K562 (cell line): ENCODE results near the gene CDC20. TPM values are rescaled to one million over a fixed set of nuclear protein-coding genes. Genes with fewer than 3 reads are reported as not detected.

Source experiments
- ATAC-seq: fragments of 200-7000 bp; cut with Tn5 transposase; 3 replicates; pipeline ENCODE4 v1.9.1; 2020; ENCODE audit warnings: moderate library complexity
- BruUV-seq: library from RNA; stranded (reverse); fragments of 400-500 nt; replicated peaks from 2 replicates; lab custom pipeline; 2021; lab: Mats Ljungman, UMichigan
- CTCF ChIA-PET: fragments of 300-600 bp; formaldehyde crosslinking; extraction: SDS; loops from one replicate; lab custom pipeline; 2021; ENCODE audit warnings: low intra/inter-chr PET ratio; lab: Yijun Ruan, JAX
- POLR2A ChIA-PET: fragments of 300-600, 350-650 bp; sonication (Branson Sonifier 250); formaldehyde crosslinking; extraction: SDS; loops from one replicate; lab custom pipeline; 2021; ENCODE audit warnings: antibody characterized with exemption, inconsistent platforms; lab: Yijun Ruan, JAX
- DNase-seq, 4 experiments: peaks; one replicate each; pipeline versions ENCODE4 v3.0.0 to v3.0.0-alpha.2; 2011 to 2018; ENCODE audit warnings: low spot score in 3 of 4, mixed read lengths in 3 of 4; ENCODE audit errors: extremely low read depth in 1 of 4
- FAIRE-seq: peaks from 2 replicates; lab custom pipeline; 2011; peaks lifted over from hg19 to GRCh38; lab: Jason Lieb, UNC
- H2AFZ ChIP-seq: 2 replicates; pipeline ENCODE4 v1.6.0; 2011; ENCODE audit warnings: low read depth, low read length, control low read depth, inconsistent platforms
- H3K27ac ChIP-seq: fragments of 200-600 bp; 3 replicates; pipeline ENCODE4 v1.8.0; 2011; ENCODE audit warnings: low read depth, mild to moderate bottlenecking, control low read depth, inconsistent platforms, low read length, moderate library complexity, mixed read lengths; ENCODE audit errors: extremely low read depth
- H3K27me3 ChIP-seq, 2 experiments: fragments of 300-600 bp in 1 of 2; 2 replicates in 1 of 2; 3 replicates in 1 of 2; pipeline versions ENCODE4 v1.6.0 to v1.8.0; 2011; ENCODE audit warnings: inconsistent platforms in 2 of 2, low read length in 2 of 2, mild to moderate bottlenecking in 1 of 2, mixed read lengths in 1 of 2, moderate library complexity in 1 of 2; ENCODE audit not compliant: control insufficient read depth in 2 of 2, insufficient read depth in 2 of 2
- H3K36me3 ChIP-seq: fragments of 300-600 bp; 3 replicates; pipeline ENCODE4 v1.8.0; 2011; ENCODE audit warnings: mild to moderate bottlenecking, low read length, inconsistent platforms; ENCODE audit not compliant: control insufficient read depth, insufficient read depth
- H3K4me1 ChIP-seq, 2 experiments: fragments of 200-600 bp in 1 of 2; replicated peaks in 1 of 2; 2 replicates in 1 of 2; 3 replicates in 1 of 2; pipeline versions ENCODE4 v1.5.1 to v1.8.0; 2011; ENCODE audit warnings: inconsistent platforms in 2 of 2, low read length in 2 of 2, mild to moderate bottlenecking in 1 of 2, mixed read lengths in 1 of 2, moderate library complexity in 1 of 2; ENCODE audit not compliant: control insufficient read depth in 2 of 2, insufficient read depth in 2 of 2
- H3K4me2 ChIP-seq: 2 replicates; pipeline ENCODE4 v1.6.1; 2011; ENCODE audit warnings: low read length, control low read depth, inconsistent platforms, mixed read lengths; ENCODE audit not compliant: insufficient read depth
- H3K4me3 ChIP-seq: fragments of 200-600 bp; sonication (generic), shearing (Covaris generic); 2 replicates; pipeline ENCODE4 v1.5.1; 2016; ENCODE audit warnings: control low read depth, inconsistent platforms
- H3K79me2 ChIP-seq: fragments of 200-600 bp; 3 replicates; pipeline ENCODE4 v1.8.0; 2011; ENCODE audit warnings: low read length, inconsistent platforms; ENCODE audit not compliant: control insufficient read depth, insufficient read depth
- H3K9ac ChIP-seq, 2 experiments: 2 replicates each; pipeline versions ENCODE4 v1.6.0 to v1.6.1; 2011; ENCODE audit warnings: low read depth in 2 of 2, low read length in 2 of 2, control low read depth in 1 of 2, inconsistent platforms in 1 of 2, mild to moderate bottlenecking in 1 of 2, mixed read lengths in 1 of 2; ENCODE audit not compliant: insufficient read depth in 1 of 2
- H3K9me1 ChIP-seq: one replicate; pipeline ENCODE4 v1.6.0; 2011; ENCODE audit warnings: inconsistent platforms, mild to moderate bottlenecking, low read length, moderate library complexity; ENCODE audit not compliant: control insufficient read depth, insufficient read depth
- H3K9me3 ChIP-seq: replicated peaks from 2 replicates; pipeline ENCODE4 v1.5.1; 2011; ENCODE audit warnings: low read depth, low read length, inconsistent platforms; ENCODE audit not compliant: control insufficient read depth, insufficient read depth
- H4K20me1 ChIP-seq: replicated peaks from 2 replicates; pipeline ENCODE4 v1.6.1; 2011; ENCODE audit warnings: low read length, inconsistent platforms, mixed read lengths; ENCODE audit not compliant: control insufficient read depth, insufficient read depth
- BDP1 ChIP-seq: IDR thresholded peaks from 3 replicates; pipeline ENCODE4 v1.6.1; 2011; ENCODE audit not compliant: insufficient read length, insufficient read depth
- NRF1 ChIP-seq, 2 experiments: fragments of 450-650 bp; IDR thresholded peaks in 1 of 2; conservative IDR thresholded peaks in 1 of 2; 2 replicates each; pipeline ENCODE4 v1.6.1; 2014; ENCODE audit warnings: mild to moderate bottlenecking in 2 of 2
- PBX2 ChIP-seq, 2 experiments: IDR thresholded peaks in 1 of 2; conservative IDR thresholded peaks in 1 of 2; 2 replicates each; pipeline ENCODE4 v1.6.1; 2016; ENCODE audit warnings: low read depth in 2 of 2, mild to moderate bottlenecking in 1 of 2, missing compliant biosample characterization in 1 of 2, missing genetic modification characterization in 1 of 2, moderate library complexity in 1 of 2
- WGBS: fragments of 100-300 bp; shearing (Covaris generic); methylation state at CpG from one replicate; pipeline ENCODE4 v1.1.6; 2016; ENCODE audit warnings: low coverage, mixed read lengths; ENCODE audit not compliant: insufficient coverage; ENCODE audit errors: missing lambda C conversion rate; 5-methylcytosine and 5-hydroxymethylcytosine counted together
- in situ Hi-C: fragments of 300-500 bp; cut with MboI; formaldehyde crosslinking; loops from 4 replicates; pipeline ENCODE4 v1.15.0; 2018; ENCODE audit warnings: inconsistent platforms, mixed read lengths
- intact Hi-C: fragments of 100-400 bp; cut with micrococcal nuclease; formaldehyde crosslinking; loops from 2 replicates; pipeline ENCODE4 v1.14.2; 2022
- polyA plus RNA-seq, 8 experiments: library from polyadenylated mRNA; depleted of rRNA in 4 of 8; stranded (reverse) in 5 of 8; unstranded in 3 of 8; fragments of >200 nt; fragmentation: Nextera tagmentation in 2 of 8; fragmentation: Illumina TruSeq in 1 of 8; extraction: Ambion mirVana in 2 of 8; extraction: Trizol in 1 of 8; gene quantifications; 2 replicates each; pipeline versions ENCODE4 v1.2.1 to v1.2.3, GENCODE V29; 2011 to 2014; ENCODE audit warnings: inconsistent platforms in 1 of 8, missing spikeins in 1 of 8
- total RNA-seq, 7 experiments: library from RNA; depleted of rRNA in 6 of 7; stranded (reverse); fragments of >200 nt in 6 of 7; fragmentation: Illumina TruSeq in 2 of 7; extraction: Trizol in 2 of 7; gene quantifications; 2 replicates each; pipeline versions ENCODE4 v1.2.1 to v1.2.3, GENCODE V29; 2011 to 2021; ENCODE audit warnings: low replicate concordance in 1 of 7

CDC20 gene
- total and polyA plus RNA-seq, 9 of the 15 experiments (the other 6 are each of a cell fraction or from before 2014, with no cell fraction given) = 45.2 to 224 (median 121) TPM

GRCh38 chr1:43376723-43377235 lies 18.0 kb downstream of the CDC20 start:
- 0 out of 2 replicates have a peak, but pooled peaks cover 3% of the 10 kb centered on the region for H4K20me1 ChIP-seq
- in situ Hi-C loops (no loop called here), intact Hi-C loops (no loop called here)
- no peak overlapping the region for H3K4me2 ChIP-seq
- H3K9me1 ChIP-seq = peaks cover 3% of the 10 kb centered on the region
- no peaks in the 10 kb centered on the region for H3K79me2 ChIP-seq
- H3K27me3 ChIP-seq = no peaks in the 10 kb centered on the region
- CTCF ChIA-PET = no interaction called here
- ATAC-seq = no peak
- H3K27ac ChIP-seq = no peak overlapping the region
- no TSS peak for BruUV-seq
- H3K4me3 ChIP-seq = no peak overlapping the region
- peaks cover 0 to 11% of the 10 kb centered on the region in 2 experiments; a peak in 2 of 5 replicates for H3K4me1 ChIP-seq
- TF ChIP-seq BDP1 (no peak), PBX2 (CRISPR knock-in tag; IDR thresholded peaks at IDR 0.05; ENCODE audit: low read depth) (no peak), PBX2 (tag; conservative IDR thresholded peaks at IDR 0.05; ENCODE audit: low read depth) (no peak), NRF1 (conservative IDR thresholded peaks at IDR 0.05 in 1 of 2, IDR thresholded peaks at IDR 0.05 in 1 of 2) (no peak)
- TF ChIP-seq, all 486 proteins: peak for 0
- POLR2A ChIA-PET = interaction anchor here (0.6 to 7.2 kb wide), 6 partner anchors 9 to 74 kb away, joined by 3 to 72 read pairs (median 4); partner anchors contain the start of genes CDC20, ELOVL1, MED8 and SZT2
- Histone ChIP-seq H3K9me3 (no peaks in the 10 kb centered on the region), H3K9ac (peak overlapping the region in 1 of 2 experiments; percentile 14; a peak in 1 of 4 replicates), H3K36me3 (peaks cover 3% of the 10 kb centered on the region; the same call in 1 of the 3 replicates), H2AFZ (no peak overlapping the region)
- WGBS = 58% methylated on average over 7 of the region's 7 CpGs
- FAIRE-seq (no peak), DNase-seq (no peak)
